ELF-1 (cell line): ENCODE results near the gene MMADHC.

Source experiments
- DNase-seq: peaks from one replicate; pipeline ENCODE4 v3.0.0-alpha.2; 2016; ENCODE audit warnings: low read depth, low spot score

The MMADHC gene

GRCh38 chr2:149559341-149560068, 28.1 kb downstream of the MMADHC start:
- peak; percentile 14 for DNase-seq

GRCh38 chr2:149556452-149556851, 31.1 kb downstream of the MMADHC start:
- no peak for DNase-seq

GRCh38 chr2:149552830-149553229, 34.7 kb downstream of the MMADHC start:
- no peak for DNase-seq

DNA sequence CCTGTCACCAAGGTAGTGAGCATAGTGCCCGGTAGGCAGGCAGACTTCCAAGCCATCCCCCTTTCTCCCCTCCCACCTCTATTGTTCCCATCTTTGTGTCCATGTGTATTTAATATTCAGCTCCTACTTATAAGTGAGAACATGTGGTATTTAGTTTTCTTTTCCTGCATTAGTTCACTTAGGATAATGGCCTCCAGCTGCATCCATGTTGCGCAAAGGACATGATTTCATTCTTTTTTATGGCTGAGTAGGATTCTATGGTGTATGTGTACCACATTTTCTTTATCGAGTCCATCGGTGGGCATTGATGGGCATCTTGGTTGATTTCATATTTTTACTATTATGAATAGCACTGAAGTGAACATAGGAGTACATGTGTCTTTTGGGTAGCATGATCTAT, 35.3 kb downstream of the MMADHC start:
- no peak for DNase-seq

DNA sequence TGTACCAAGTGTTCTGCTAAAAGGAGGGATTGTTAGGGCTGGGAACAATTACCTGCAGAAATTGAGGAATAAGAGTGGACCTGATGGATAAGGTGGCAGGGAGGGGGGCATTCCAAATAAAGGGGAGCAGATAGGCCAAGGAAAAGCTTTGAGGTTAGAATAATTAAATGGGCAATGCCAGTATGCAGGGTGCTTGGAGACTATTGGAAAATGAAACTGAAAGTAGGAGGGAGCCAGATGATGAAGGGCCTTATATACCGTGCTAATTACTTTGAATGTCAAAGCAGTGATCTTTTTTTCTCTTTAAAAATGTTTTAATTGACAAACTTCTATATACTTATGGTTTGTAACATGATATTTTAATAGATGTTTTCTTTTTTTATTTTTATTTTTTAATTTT, 42.9 kb downstream of the MMADHC start:
- no peak for DNase-seq

DNA sequence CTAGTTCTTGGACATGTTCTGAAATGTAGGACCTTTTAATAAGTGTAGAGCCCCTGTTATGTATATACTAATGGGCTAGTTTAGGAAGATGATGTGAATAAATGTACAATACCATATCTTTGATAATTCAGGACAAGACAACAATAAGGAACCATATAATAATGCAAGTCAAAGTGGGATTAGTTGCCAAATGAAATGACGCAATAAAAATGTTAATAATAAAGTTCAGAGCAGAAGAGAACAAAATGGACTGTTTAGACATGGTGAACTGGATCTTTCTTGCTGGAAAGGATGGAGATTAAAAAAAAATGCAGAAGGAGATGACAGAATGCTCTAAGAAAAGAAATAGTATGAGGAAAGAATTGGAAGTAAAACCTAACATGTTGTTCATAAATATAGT, 43.7 kb downstream of the MMADHC start:
- no peak for DNase-seq

DNA sequence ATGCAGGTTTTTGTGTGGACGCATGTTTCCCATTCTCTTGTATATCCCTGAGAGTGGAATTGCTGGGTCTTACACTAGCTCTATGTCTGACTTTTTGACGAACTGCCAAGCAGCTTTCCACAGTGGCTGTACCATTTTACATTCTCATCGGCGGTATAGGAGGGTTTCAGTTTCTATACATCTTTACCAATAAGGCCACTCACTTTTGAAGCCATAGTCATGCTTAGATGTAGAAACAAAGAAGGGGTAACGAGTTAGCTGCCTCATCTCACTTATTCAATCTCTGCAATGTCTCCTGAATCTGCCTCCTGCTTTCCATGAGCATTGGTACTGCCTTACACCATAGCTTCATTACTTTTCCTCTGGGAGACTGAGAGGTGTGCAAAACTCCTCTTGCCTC, 47.4 kb downstream of the MMADHC start:
- DNase-seq = no peak

GRCh38 chr2:149538138-149538833, 49.3 kb downstream of the MMADHC start:
- no peak for DNase-seq

- DNase-seq = no peak
Measured at GRCh38 chr2:149537092-149537726, 50.4 kb downstream of the MMADHC start.

- no peak for DNase-seq
Measured at GRCh38 chr2:149536649-149537048, 50.9 kb downstream of the MMADHC start.

GRCh38 chr2:149534674-149535073, 52.9 kb downstream of the MMADHC start:
- DNase-seq = no peak

GRCh38 chr2:149528983-149529382, 58.6 kb downstream of the MMADHC start:
- no peak for DNase-seq

- DNase-seq = no peak
Measured at GRCh38 chr2:149527998-149528755, 59.4 kb downstream of the MMADHC start.

- no peak for DNase-seq
Measured at GRCh38 chr2:149526689-149527088, 60.9 kb downstream of the MMADHC start.

DNA sequence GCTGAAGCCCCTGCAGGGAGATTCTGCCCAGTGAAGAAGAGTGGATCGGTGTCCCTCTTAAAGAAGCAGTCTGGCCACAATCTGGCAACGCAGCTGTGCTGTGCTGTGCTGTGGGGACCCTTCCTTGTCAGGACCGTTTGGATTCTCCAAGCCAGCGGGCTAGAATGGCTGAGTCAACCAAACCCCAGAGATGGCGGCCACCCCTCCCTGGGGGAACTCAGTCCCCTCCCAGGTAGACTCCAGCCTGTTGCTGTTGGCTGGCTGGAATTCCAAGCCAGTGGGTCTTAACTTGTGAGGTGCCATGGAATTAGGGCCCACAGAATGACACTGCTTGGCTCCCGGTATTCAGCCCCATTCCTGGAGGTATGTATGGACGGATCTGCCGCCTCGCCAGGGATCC, 62.3 kb downstream of the MMADHC start:
- no peak for DNase-seq
